Psoas muscle (tissue), 8 donors: ENCODE results near the gene DOK6. TPM values are rescaled to one million over a fixed set of nuclear protein-coding genes. Genes with fewer than 3 reads are reported as not detected.
A peak's percentile ranks its signal among the peaks of the same experiment; 100 is the strongest.

Source experiments
- ATAC-seq, 4 donors: fragments of 200-7000 bp; cut with Tn5 transposase; one replicate each; pipeline ENCODE4 v1.9.1; 2020; ENCODE audit warnings: moderate library complexity in 3 of 4, mild to moderate bottlenecking in 2 of 4
- DNase-seq, 2 donors: peaks; one replicate each; pipeline ENCODE4 v3.0.0-alpha.2; 2020
- H3K27ac ChIP-seq: fragments of 200-600 bp; one replicate; pipeline ENCODE4 v1.8.0; 2022
- H3K27me3 ChIP-seq, 3 donors: fragments of 200-600 bp in 1 of 3; one replicate each; pipeline versions ENCODE4 v1.6.1 to v1.8.0; 2013 to 2022; ENCODE audit warnings: low read length in 2 of 3, mild to moderate bottlenecking in 2 of 3, moderate library complexity in 1 of 3; ENCODE audit not compliant: insufficient read depth in 3 of 3
- H3K36me3 ChIP-seq, 2 donors: fragments of 200-600 bp in 1 of 2; one replicate each; pipeline versions ENCODE4 v1.6.1 to v1.8.0; 2013 to 2022; ENCODE audit warnings: low read depth in 1 of 2, mild to moderate bottlenecking in 1 of 2, moderate library complexity in 1 of 2; ENCODE audit not compliant: insufficient read depth in 1 of 2
- H3K4me1 ChIP-seq: fragments of 200-600 bp; one replicate; pipeline ENCODE4 v1.8.0; 2022
- H3K4me3 ChIP-seq: fragments of 200-600 bp; one replicate; pipeline ENCODE4 v1.8.0; 2022; ENCODE audit warnings: mild to moderate bottlenecking
- H3K9me3 ChIP-seq: fragments of 200-600 bp; one replicate; pipeline ENCODE4 v1.8.0; 2022
- CTCF ChIP-seq: fragments of 200-600 bp; IDR thresholded peaks from one replicate; pipeline ENCODE4 v1.8.0; 2022; ENCODE audit warnings: antibody characterized with exemption
- WGBS, 3 donors: extraction: QIAGEN DNeasy Blood & Tissue Kit; methylation state at CpG; one replicate each; pipeline versions ENCODE4 v1.1.6 to v1.1.7; 2013; 5-methylcytosine and 5-hydroxymethylcytosine counted together
- intact Hi-C, 2 donors: fragments of 100-400 bp; cut with DNase I; formaldehyde crosslinking; loops; one replicate each; pipeline versions ENCODE4 v1.11.0 to v1.14.2; 2022
- polyA plus RNA-seq, 3 donors: library from polyadenylated mRNA; stranded (reverse); fragments of 200-250 nt; gene quantifications; one replicate each; pipeline ENCODE4 v1.2.3, GENCODE V29; 2013
- total RNA-seq, 4 donors: library from RNA; stranded (reverse); fragmentation: NEBNext Ultra II Directional in 2 of 4; extraction: Animal tissue kit (Norgen Biotek cat#: 25700) in 2 of 4; gene quantifications; one replicate each; pipeline versions ENCODE4 v1.2.1 to v1.2.4, GENCODE V29; 2021 to 2023
- donor health status: healthy with polysubstance abuse.
- donor health status: DM: no; HTN: no; CAD: no; lungs with moderate emphysema.
- donor health status: Bipolar disorder and iron deficiency.
- donor health status: healthy.
- donor health status: DM: yes; HTN: yes; CAD: no.
- donor health status: DM: no; HTN: no; CAD: no.
- donor health status: DM: no; HTN: no; CAD: no.
- donor health status: DM: yes; HTN: yes; CAD: no.

The DOK6 gene
- total and polyA plus RNA-seq, 7 donors = 0.05 to 0.97 (median 0.18) TPM

- no peaks in the 10 kb centered on the region for H3K36me3 ChIP-seq
- H3K4me1 ChIP-seq = no peaks in the 10 kb centered on the region
- TF ChIP-seq CTCF = no peak
- no peak overlapping the region for H3K4me3 ChIP-seq
- 98 to 99% (median 98%) methylated on average over 1 of the region's 1 CpG for whole genome bisulfite sequencing, 3 donors
- no peaks in the 10 kb centered on the region for H3K27me3 ChIP-seq
- intact Hi-C loops = no loop called here
- DNase-seq (no peak), ATAC-seq (no peak)
- no peaks in the 10 kb centered on the region for H3K9me3 ChIP-seq
- no peak overlapping the region for H3K27ac ChIP-seq
Observed at GRCh38 chr18:69838003-69838402, 437.3 kb downstream of the DOK6 start.

- H3K27ac ChIP-seq = no peak overlapping the region
- H3K4me3 ChIP-seq = no peak overlapping the region
- H3K4me1 ChIP-seq = no peaks in the 10 kb centered on the region
- no peaks in the 10 kb centered on the region for H3K9me3 ChIP-seq
- DNase-seq = no peak
- intact Hi-C loops = no loop called here
- WGBS, 3 donors = 92 to 93% (median 93%) methylated on average over 3 of the region's 3 CpGs
- H3K27me3 ChIP-seq = no peaks in the 10 kb centered on the region
- ATAC-seq = peak in 1 of 4 donors; percentile 49
- no peaks in the 10 kb centered on the region for H3K36me3 ChIP-seq
- TF ChIP-seq CTCF = no peak
Observed at GRCh38 chr18:69838620-69839411, 438.1 kb downstream of the DOK6 start.

GRCh38 chr18:69839497-69839896 lies 438.8 kb downstream of the DOK6 start:
- Histone ChIP-seq H3K27ac (no peak overlapping the region), H3K4me3 (no peak overlapping the region), H3K9me3 (no peaks in the 10 kb centered on the region), H3K36me3 (no peaks in the 10 kb centered on the region), H3K27me3 (no peaks in the 10 kb centered on the region), H3K4me1 (no peaks in the 10 kb centered on the region)
- ATAC-seq (no peak), DNase-seq (no peak)
- intact Hi-C loops = no loop called here
- no peak for TF ChIP-seq CTCF
- WGBS, 3 donors = 82 to 88% (median 85%) methylated on average over 11 of the region's 11 CpGs

GRCh38 chr18:69840001-69840400 lies 439.3 kb downstream of the DOK6 start:
- DNase-seq = no peak
- no peaks in the 10 kb centered on the region for H3K27me3 ChIP-seq
- no peak overlapping the region for H3K27ac ChIP-seq
- TF ChIP-seq CTCF = no peak
- WGBS, 3 donors = 32 to 36% (median 35%) methylated on average over 11 of the region's 11 CpGs
- no peaks in the 10 kb centered on the region for H3K9me3 ChIP-seq
- intact Hi-C loops = no loop called here
- H3K4me1 ChIP-seq = no peaks in the 10 kb centered on the region
- no peak overlapping the region for H3K4me3 ChIP-seq
- ATAC-seq = no peak
- H3K36me3 ChIP-seq = no peaks in the 10 kb centered on the region

- Histone ChIP-seq H3K27ac (no peak overlapping the region), H3K4me1 (no peaks in the 10 kb centered on the region), H3K9me3 (no peaks in the 10 kb centered on the region), H3K36me3 (no peaks in the 10 kb centered on the region), H3K27me3 (no peaks in the 10 kb centered on the region), H3K4me3 (no peak overlapping the region)
- TF ChIP-seq CTCF = no peak
- 29 to 36% (median 29%) methylated on average over 7 of the region's 7 CpGs for WGBS, 3 donors
- no peak for DNase-seq
- no peak for ATAC-seq
- intact Hi-C loops = no loop called here
Observed at GRCh38 chr18:69840445-69840844, 439.8 kb downstream of the DOK6 start.
